HepG2 (cell line): ENCODE measurements around the gene S1PR5. TPM values are rescaled to one million over a fixed set of nuclear protein-coding genes. Genes with fewer than 3 reads are reported as not detected.

ENCODE experiments used
- ARID4A ChIP-seq: sonication (generic); formaldehyde crosslinking; IDR thresholded peaks from 2 replicates; pipeline ENCODE4 v1.5.0; 2020; ENCODE audit warnings: mild to moderate bottlenecking, missing genetic modification reagents, borderline replicate concordance
- BHLHE40 ChIP-seq: IDR thresholded peaks from 2 replicates; pipeline ENCODE4 v1.6.1; 2011; ENCODE audit warnings: low read length, improper control_type of control experiment
- HMGXB4 ChIP-seq, 2 experiments: sonication (generic) in 1 of 2; formaldehyde crosslinking in 1 of 2; IDR thresholded peaks; 2 replicates each; pipeline versions ENCODE4 v1.4.0 to v1.6.1; 2018 to 2020; ENCODE audit warnings: missing genetic modification reagents in 2 of 2, borderline replicate concordance in 1 of 2, low read depth in 1 of 2, mild to moderate bottlenecking in 1 of 2, missing biosample characterization in 1 of 2
- MAX ChIP-seq: IDR thresholded peaks from 2 replicates; pipeline ENCODE4 v1.6.1; 2012; ENCODE audit warnings: inconsistent platforms
- MIXL1 ChIP-seq: IDR thresholded peaks from 2 replicates; pipeline ENCODE4 v1.6.1; 2016
- NFRKB ChIP-seq: fragments of 450-650 bp; IDR thresholded peaks from 2 replicates; pipeline ENCODE4 v1.6.1; 2017
- RAD21 ChIP-seq: fragments of 450-650 bp; formaldehyde crosslinking; IDR thresholded peaks from 2 replicates; pipeline ENCODE4 v1.5.0; 2020; ENCODE audit warnings: mild to moderate bottlenecking
- STAG1 ChIP-seq: sonication (generic); formaldehyde crosslinking; IDR thresholded peaks from 2 replicates; pipeline ENCODE4 v1.4.0; 2020; ENCODE audit warnings: missing genetic modification reagents
- YEATS2 ChIP-seq: sonication (generic); formaldehyde crosslinking; IDR thresholded peaks from 2 replicates; pipeline ENCODE4 v1.4.0; 2020; ENCODE audit warnings: missing genetic modification reagents, borderline replicate concordance
- ZBTB33 ChIP-seq: sonication (generic); formaldehyde crosslinking; IDR thresholded peaks from 2 replicates; pipeline ENCODE4 v1.4.0; 2020; ENCODE audit warnings: missing genetic modification reagents
- ZMYM2 ChIP-seq: sonication (generic); formaldehyde crosslinking; IDR thresholded peaks from 2 replicates; pipeline ENCODE4 v1.8.0; 2022; ENCODE audit warnings: mild to moderate bottlenecking, missing genetic modification reagents
- ZNF280B ChIP-seq: sonication (generic); formaldehyde crosslinking; IDR thresholded peaks from 2 replicates; pipeline ENCODE4 v1.5.0; 2020; ENCODE audit warnings: missing genetic modification reagents, mild to moderate bottlenecking, borderline replicate concordance
- ZNF550 ChIP-seq: sonication (generic); formaldehyde crosslinking; IDR thresholded peaks from 2 replicates; pipeline ENCODE4 v1.4.0; 2020; ENCODE audit warnings: mild to moderate bottlenecking, missing genetic modification reagents, borderline replicate concordance
- ZNF580 ChIP-seq: IDR thresholded peaks from 2 replicates; pipeline ENCODE4 v1.6.1; 2016; ENCODE audit warnings: low read depth, borderline replicate concordance
- ZSCAN20 ChIP-seq: sonication (generic); formaldehyde crosslinking; IDR thresholded peaks from 2 replicates; pipeline ENCODE4 v1.4.0; 2020; ENCODE audit warnings: missing genetic modification reagents, mild to moderate bottlenecking, borderline replicate concordance
- polyA plus RNA-seq, 8 experiments: library from polyadenylated mRNA; depleted of rRNA in 3 of 8; stranded (reverse) in 7 of 8; unstranded in 1 of 8; fragments of >200 nt; fragmentation: Illumina TruSeq in 4 of 8; extraction: Trizol in 4 of 8; gene quantifications; 2 replicates each; pipeline versions ENCODE4 v1.2.1 to v1.2.3, GENCODE V29; 2011 to 2016; ENCODE audit warnings: low read depth in 4 of 8, missing spikeins in 1 of 8, mixed read lengths in 1 of 8; ENCODE audit not compliant: insufficient read depth in 1 of 8
- total RNA-seq, 5 experiments: library from RNA; depleted of rRNA; stranded (reverse); fragments of >200 nt; fragmentation: Illumina TruSeq; extraction: Trizol; gene quantifications; 2 replicates each; pipeline ENCODE4 v1.2.3, GENCODE V29; 2016; ENCODE audit warnings: low read depth in 1 of 5
- TF ChIP-seq, protein P1 (sequence below): sonication (generic); formaldehyde crosslinking; IDR thresholded peaks from 2 replicates; pipeline ENCODE4 v1.5.0; 2020; ENCODE audit warnings: mild to moderate bottlenecking, missing genetic modification reagents, moderate library complexity

Gene S1PR5
- total and polyA plus RNA-seq, 2 of the 13 experiments (the other 11 are each of a cell fraction or from before 2014, with no cell fraction given), result 0.04 TPM; not detected in 1

DNA sequence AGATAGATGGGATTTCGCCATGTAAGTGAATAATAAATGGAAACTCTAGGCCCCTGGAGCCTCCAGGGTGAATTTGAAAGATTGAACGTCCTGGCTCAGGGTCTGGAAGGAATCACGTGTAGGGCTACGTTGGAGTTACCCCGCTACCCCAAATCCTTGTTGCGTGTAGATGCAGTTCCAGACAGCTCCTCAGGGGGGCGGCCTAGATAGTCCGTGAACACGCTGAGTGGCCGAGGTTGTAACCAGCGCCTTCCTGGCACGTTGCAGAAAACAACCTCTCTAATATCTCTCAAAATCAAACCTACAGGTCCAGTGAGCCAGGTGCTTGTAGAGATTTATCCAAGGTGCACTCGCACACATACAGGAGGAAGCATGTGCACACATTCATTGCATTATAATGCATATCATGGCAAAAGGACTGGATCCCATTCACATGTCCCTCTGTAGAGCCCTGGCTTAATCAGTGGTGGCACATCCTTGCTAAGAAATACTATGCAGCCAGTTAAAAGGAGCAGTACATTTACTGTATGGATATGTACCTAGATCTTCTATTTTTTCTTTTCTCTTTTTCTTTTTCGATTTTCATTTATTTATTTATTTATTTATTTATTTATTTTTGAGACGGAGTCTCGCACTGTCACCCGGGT, 11.5 kb downstream of the S1PR5 start (continued):
- TF ChIP-seq HMGXB4 (CRISPR knock-in tag; IDR thresholded peaks at IDR 0.05; ENCODE audit: borderline replicate concordance in 1 of 2, low read depth in 1 of 2) (peak; percentile 56 to 81; a peak in 3 of 4 replicates), ZMYM2 (CRISPR knock-in tag) (0 out of 2 replicates have a peak, but pooled peaks have one; percentile 34), RAD21 (CRISPR knock-in tag) (peak; percentile 52; the same call in 1 of the 2 replicates), ARID4A (peak; percentile 36; the same call in 1 of the 2 replicates), STAG1 (CRISPR knock-in tag) (peak; percentile 61), YEATS2 (CRISPR knock-in tag) (0 out of 2 replicates have a peak, but pooled peaks have one; percentile 20), MIXL1 (CRISPR knock-in tag) (0 out of 2 replicates have a peak, but pooled peaks have one; percentile 21), ZSCAN20 (CRISPR knock-in tag) (no peak), ZNF580 (peak; percentile 34; the same call in 1 of the 2 replicates), ZNF550 (CRISPR knock-in tag) (no peak), BHLHE40 (peak; percentile 33; the same call in 1 of the 2 replicates), MAX (peak; percentile 50), ZNF280B (no peak), ZBTB33 (CRISPR knock-in tag) (peak; percentile 93), NFRKB (no peak)
- TF ChIP-seq, protein P1, sequence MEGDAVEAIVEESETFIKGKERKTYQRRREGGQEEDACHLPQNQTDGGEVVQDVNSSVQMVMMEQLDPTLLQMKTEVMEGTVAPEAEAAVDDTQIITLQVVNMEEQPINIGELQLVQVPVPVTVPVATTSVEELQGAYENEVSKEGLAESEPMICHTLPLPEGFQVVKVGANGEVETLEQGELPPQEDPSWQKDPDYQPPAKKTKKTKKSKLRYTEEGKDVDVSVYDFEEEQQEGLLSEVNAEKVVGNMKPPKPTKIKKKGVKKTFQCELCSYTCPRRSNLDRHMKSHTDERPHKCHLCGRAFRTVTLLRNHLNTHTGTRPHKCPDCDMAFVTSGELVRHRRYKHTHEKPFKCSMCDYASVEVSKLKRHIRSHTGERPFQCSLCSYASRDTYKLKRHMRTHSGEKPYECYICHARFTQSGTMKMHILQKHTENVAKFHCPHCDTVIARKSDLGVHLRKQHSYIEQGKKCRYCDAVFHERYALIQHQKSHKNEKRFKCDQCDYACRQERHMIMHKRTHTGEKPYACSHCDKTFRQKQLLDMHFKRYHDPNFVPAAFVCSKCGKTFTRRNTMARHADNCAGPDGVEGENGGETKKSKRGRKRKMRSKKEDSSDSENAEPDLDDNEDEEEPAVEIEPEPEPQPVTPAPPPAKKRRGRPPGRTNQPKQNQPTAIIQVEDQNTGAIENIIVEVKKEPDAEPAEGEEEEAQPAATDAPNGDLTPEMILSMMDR (CRISPR knock-in tag), result peak; percentile 83
